Measurements from ENCODE around the gene BCL6B.

- TF ChIP-seq POLR2A (IDR thresholded peaks at IDR 0.05; ENCODE audit: low read length) (no peak), GATA1 (IDR thresholded peaks at IDR 0.05; ENCODE audit: low read depth, low read length) (no peak)
Measured at GRCh38 chr17:7002288-7003047, 20.4 kb upstream of the BCL6B start.

All from erythroblast (primary cell).